Adrenal gland (tissue), 12 donors: ENCODE measurements around the gene ITLN2. TPM values are rescaled to one million over a fixed set of nuclear protein-coding genes. Genes with fewer than 3 reads are reported as not detected.
"Not testable (repeated sequence)": the region's sequence is repeated elsewhere in the genome, so short reads cannot be mapped to it uniquely, and the experiment has no call there.

ENCODE experiments used
- DNase-seq, 7 donors: peaks; one replicate each; pipeline ENCODE4 v3.0.0-alpha.2; 2019 to 2020
- H3K27ac ChIP-seq, 5 donors: fragments of 200-600 bp; sonication (generic) in 4 of 5; 1 replicate in 3 of 5; 2 replicates in 2 of 5; pipeline versions ENCODE4 v1.5.1 to v1.8.0; 2016 to 2020; ENCODE audit warnings: mild to moderate bottlenecking in 1 of 5
- H3K27me3 ChIP-seq: fragments of 200-600 bp; 2 replicates; pipeline ENCODE4 v1.8.0; 2021
- H3K36me3 ChIP-seq, 2 donors: fragments of 200-600 bp; replicated peaks in 1 of 2; 1 replicate in 1 of 2; 2 replicates in 1 of 2; pipeline versions ENCODE4 v1.5.1 to v1.8.0; 2018 to 2022
- H3K4me1 ChIP-seq, 2 donors: fragments of 200-600 bp; replicated peaks in 1 of 2; 1 replicate in 1 of 2; 2 replicates in 1 of 2; pipeline versions ENCODE4 v1.5.1 to v1.8.0; 2018 to 2021
- H3K4me3 ChIP-seq, 4 donors: fragments of 200-600 bp; sonication (generic) in 3 of 4; one replicate each; pipeline ENCODE4 v1.5.1; 2016 to 2018
- H3K9me3 ChIP-seq, 3 donors: fragments of 200-600 bp; sonication (generic) in 1 of 3; replicated peaks in 1 of 3; 1 replicate in 2 of 3; 2 replicates in 1 of 3; pipeline versions ENCODE4 v1.5.1 to v1.8.0; 2016 to 2021
- CTCF ChIP-seq, 6 experiments: fragments of 450-650 bp in 4 of 6; fragments of 200-600 bp in 2 of 6; sonication (generic) in 1 of 6; IDR thresholded peaks; 1 replicate in 5 of 6; 2 replicates in 1 of 6; pipeline versions ENCODE4 v1.5.1 to v1.8.0; 2016 to 2021; ENCODE audit warnings: antibody characterized with exemption in 6 of 6, mild to moderate bottlenecking in 2 of 6, moderate library complexity in 1 of 6
- POLR2A ChIP-seq, 2 donors: fragments of 450-650 bp; IDR thresholded peaks; one replicate each; pipeline ENCODE4 v1.6.1; 2017; ENCODE audit warnings: antibody characterized with exemption in 2 of 2, mild to moderate bottlenecking in 2 of 2, moderate library complexity in 1 of 2
- WGBS, 4 donors: extraction: QIAGEN DNeasy Blood & Tissue Kit in 2 of 4; methylation state at CpG; one replicate each; pipeline versions ENCODE4 v1.1.5 to v1.1.7; 2013 to 2017; 5-methylcytosine and 5-hydroxymethylcytosine counted together
- intact Hi-C, 2 donors: fragments of 100-400 bp; cut with DNase I; formaldehyde crosslinking; loops; one replicate each; pipeline versions ENCODE4 v1.14.1 to v1.15.0; 2022 to 2023
- polyA plus RNA-seq, 3 donors: library from polyadenylated mRNA; stranded (reverse); fragments of 200-250 nt in 2 of 3; fragments of 350-450 nt in 1 of 3; fragmentation: Illumina TruSeq in 1 of 3; extraction: RNeasy Lipid Tissue Mini Kit (QIAGEN cat#74804) in 1 of 3; gene quantifications; one replicate each; pipeline ENCODE4 v1.2.3, GENCODE V29; 2013 to 2014
- total RNA-seq, 9 donors: library from RNA; depleted of rRNA in 4 of 9; stranded (reverse); fragments of >200 nt in 4 of 9; fragments of 120-200 nt in 1 of 9; fragmentation: NEBNext Ultra II Directional in 1 of 9; extraction: Animal tissue kit (Norgen Biotek cat#: 25700) in 1 of 9; gene quantifications; one replicate each; pipeline versions ENCODE4 v1.1.0 to v1.2.4, GENCODE V29; 2013 to 2023
- donor health status: healthy with polysubstance abuse.
- donor health status: Bipolar disorder and iron deficiency.
- donor health status: DM: yes; HTN: yes; CAD: no.
- donor health status: DM: no; HTN: no; CAD: no.
- donor health status: DM: no; HTN: no; CAD: no.
- donor health status: DM: yes; HTN: yes; CAD: no.

ITLN2 gene
- total and polyA plus RNA-seq, 12 donors = 0.32 to 3.1 (median 1.1) TPM; not detected in 9

GRCh38 chr1:160916666-160917065 is 37.9 kb downstream of the ITLN2 start:
- Histone ChIP-seq H3K9me3 (no peaks in the 10 kb centered on the region), H3K36me3 (no peaks in the 10 kb centered on the region)
- TF ChIP-seq POLR2A (IDR thresholded peaks at IDR 0.05) (no peak), CTCF (IDR thresholded peaks at IDR 0.05) (no peak)

GRCh38 chr1:160913229-160913628 is 41.4 kb downstream of the ITLN2 start:
- H3K9me3 ChIP-seq, H3K4me1 ChIP-seq, DNase-seq, H3K27ac ChIP-seq, H3K36me3 ChIP-seq, intact Hi-C loops, H3K4me3 ChIP-seq, H3K27me3 ChIP-seq: not testable (repeated sequence)
- 77 to 85% (median 80%) methylated on average over 5 to 6 of the region's 6 CpGs for WGBS, 4 donors

More at GRCh38 chr1:160916666-160917065, 37.9 kb downstream of the ITLN2 start:
- Histone ChIP-seq H3K27ac (no peak overlapping the region), H3K4me3 (no peak overlapping the region), H3K4me1 (no peaks in the 10 kb centered on the region), H3K27me3 (no peaks in the 10 kb centered on the region)
- WGBS, 4 donors = 82 to 87% (median 85%) methylated on average over 2 of the region's 2 CpGs
- no peak for DNase-seq
- intact Hi-C loops = no loop called here

- WGBS, 4 donors = 56 to 77% (median 59%) methylated on average over 2 of the region's 2 CpGs
- Histone ChIP-seq H3K9me3 (no peaks in the 10 kb centered on the region), H3K4me1 (no peaks in the 10 kb centered on the region), H3K36me3 (no peaks in the 10 kb centered on the region), H3K27ac (no peak overlapping the region), H3K4me3 (no peak overlapping the region), H3K27me3 (no peaks in the 10 kb centered on the region)
- intact Hi-C loops = no loop called here
- TF ChIP-seq POLR2A (IDR thresholded peaks at IDR 0.05) (no peak), CTCF (IDR thresholded peaks at IDR 0.05) (no peak)
- no peak for DNase-seq
Observed at GRCh38 chr1:160911925-160912324, 42.7 kb downstream of the ITLN2 start.

- no peak for TF ChIP-seq POLR2A (IDR thresholded peaks at IDR 0.05)
- TF ChIP-seq CTCF (IDR thresholded peaks at IDR 0.05) = no peak
- H3K27ac ChIP-seq = no peak overlapping the region
- no peaks in the 10 kb centered on the region for H3K27me3 ChIP-seq
- H3K4me1 ChIP-seq = no peaks in the 10 kb centered on the region
- WGBS, 4 donors = 53 to 62% (median 57%) methylated on average over 7 of the region's 7 CpGs
- H3K36me3 ChIP-seq = no peaks in the 10 kb centered on the region
- H3K9me3 ChIP-seq = no peaks in the 10 kb centered on the region
- no peak overlapping the region for H3K4me3 ChIP-seq
- intact Hi-C loops = no loop called here
- no peak for DNase-seq
Observed at GRCh38 chr1:160911441-160911840, 43.2 kb downstream of the ITLN2 start.

GRCh38 chr1:160910170-160910750 is 44.3 kb downstream of the ITLN2 start:
- intact Hi-C loops = no loop called here
- 70 to 81% (median 78%) methylated on average over 6 of the region's 6 CpGs for WGBS, 4 donors
- no peaks in the 10 kb centered on the region for H3K9me3 ChIP-seq
- DNase-seq = no peak
- no peak overlapping the region for H3K4me3 ChIP-seq
- no peaks in the 10 kb centered on the region for H3K27me3 ChIP-seq
- H3K4me1 ChIP-seq = peaks cover 0 to 4% of the 10 kb centered on the region in 2 donors
- TF ChIP-seq POLR2A (IDR thresholded peaks at IDR 0.05) (no peak), CTCF (IDR thresholded peaks at IDR 0.05) (no peak)
- H3K36me3 ChIP-seq = no peaks in the 10 kb centered on the region
- no peak overlapping the region for H3K27ac ChIP-seq
